H9 (cell line): ENCODE data around the gene BCAS3. TPM values are rescaled to one million over a fixed set of nuclear protein-coding genes. Genes with fewer than 3 reads are reported as not detected.

Experiments
- DNase-seq: peaks from one replicate; pipeline ENCODE4 v3.0.0-alpha.2; 2017
- H2AFZ ChIP-seq: one replicate; pipeline ENCODE4 v1.6.1; 2013; ENCODE audit warnings: mild to moderate bottlenecking, low read length, control low read depth, moderate library complexity
- H2AK5ac ChIP-seq: 2 replicates; pipeline ENCODE4 v1.6.1; 2013; ENCODE audit warnings: low read length, control low read depth, mixed read lengths; ENCODE audit not compliant: insufficient read length
- H2BK120ac ChIP-seq: one replicate; pipeline ENCODE4 v1.6.1; 2013; ENCODE audit warnings: low read depth, mild to moderate bottlenecking, low read length, control low read depth, inconsistent platforms; ENCODE audit not compliant: poor library complexity, severe bottlenecking
- H2BK12ac ChIP-seq: 2 replicates; pipeline ENCODE4 v1.6.1; 2013; ENCODE audit warnings: low read length, control low read depth, mixed read lengths, low read depth; ENCODE audit not compliant: insufficient read length
- H2BK15ac ChIP-seq: 2 replicates; pipeline ENCODE4 v1.6.1; 2013; ENCODE audit warnings: low read depth, low read length, control low read depth
- H2BK20ac ChIP-seq: one replicate; pipeline ENCODE4 v1.6.1; 2013; ENCODE audit warnings: low read depth, mild to moderate bottlenecking, low read length, control low read depth, inconsistent platforms; ENCODE audit not compliant: poor library complexity, severe bottlenecking
- H2BK5ac ChIP-seq: 2 replicates; pipeline ENCODE4 v1.6.1; 2013; ENCODE audit warnings: low read length, control low read depth, mixed read lengths; ENCODE audit not compliant: insufficient read length
- H3K14ac ChIP-seq: 2 replicates; pipeline ENCODE4 v1.6.1; 2013; ENCODE audit warnings: low read length, control low read depth; ENCODE audit not compliant: insufficient read depth
- H3K18ac ChIP-seq: 2 replicates; pipeline ENCODE4 v1.6.1; 2013; ENCODE audit warnings: low read depth, mild to moderate bottlenecking, mixed read lengths, low read length, control low read depth; ENCODE audit not compliant: insufficient read length
- H3K23ac ChIP-seq: 2 replicates; pipeline ENCODE4 v1.6.1; 2013; ENCODE audit warnings: low read length, control low read depth, mixed read lengths, low read depth; ENCODE audit not compliant: insufficient read length
- H3K23me2 ChIP-seq: 2 replicates; pipeline ENCODE4 v1.6.1; 2013; ENCODE audit warnings: low read depth, mild to moderate bottlenecking, mixed read lengths, low read length, control low read depth; ENCODE audit not compliant: insufficient read length, poor library complexity, severe bottlenecking
- H3K27ac ChIP-seq: 2 replicates; pipeline ENCODE4 v1.5.1; 2013; ENCODE audit warnings: low read length, control low read depth, mixed read lengths, low read depth; ENCODE audit not compliant: insufficient read length
- H3K27me3 ChIP-seq: 2 replicates; pipeline ENCODE4 v1.6.1; 2013; ENCODE audit warnings: low read length, control low read depth, inconsistent platforms; ENCODE audit not compliant: insufficient read depth
- H3K4ac ChIP-seq: 2 replicates; pipeline ENCODE4 v1.6.1; 2013; ENCODE audit warnings: low read depth, mild to moderate bottlenecking, control low read depth, inconsistent platforms, low read length, moderate library complexity
- H3K4me1 ChIP-seq: 2 replicates; pipeline ENCODE4 v1.6.1; 2013; ENCODE audit warnings: low read length, control low read depth, inconsistent platforms; ENCODE audit not compliant: insufficient read depth
- H3K4me2 ChIP-seq: 2 replicates; pipeline ENCODE4 v1.6.1; 2013; ENCODE audit warnings: low read length, control low read depth, mixed read lengths; ENCODE audit not compliant: insufficient read length, insufficient read depth
- H3K56ac ChIP-seq: 2 replicates; pipeline ENCODE4 v1.6.1; 2013; ENCODE audit warnings: low read depth, mild to moderate bottlenecking, mixed read lengths, low read length, control low read depth; ENCODE audit not compliant: insufficient read length
- H3K79me1 ChIP-seq: 2 replicates; pipeline ENCODE4 v1.6.1; 2013; ENCODE audit warnings: low read depth, mild to moderate bottlenecking, moderate library complexity, low read length, control low read depth, inconsistent platforms; ENCODE audit not compliant: insufficient read depth, poor library complexity, severe bottlenecking
- H3K79me2 ChIP-seq: 2 replicates; pipeline ENCODE4 v1.6.1; 2013; ENCODE audit warnings: low read length, control low read depth, inconsistent platforms; ENCODE audit not compliant: insufficient read depth
- H3K9ac ChIP-seq: 2 replicates; pipeline ENCODE4 v1.6.1; 2013; ENCODE audit warnings: low read length, control low read depth, mixed read lengths; ENCODE audit not compliant: insufficient read length; ENCODE audit errors: extremely low read depth
- H3K9me3 ChIP-seq: one replicate; pipeline ENCODE4 v1.6.1; 2013; ENCODE audit warnings: low read depth, low read length, inconsistent platforms; ENCODE audit not compliant: control insufficient read depth
- H3T11ph ChIP-seq: one replicate; pipeline ENCODE4 v1.6.1; 2013; ENCODE audit warnings: mild to moderate bottlenecking, low read length, control low read depth, inconsistent platforms
- H4K20me1 ChIP-seq: one replicate; pipeline ENCODE4 v1.6.1; 2013; ENCODE audit not compliant: control insufficient read depth, insufficient read length, insufficient read depth
- H4K5ac ChIP-seq: 2 replicates; pipeline ENCODE4 v1.6.1; 2013; ENCODE audit warnings: low read depth, mild to moderate bottlenecking, mixed read lengths, low read length, control low read depth; ENCODE audit not compliant: insufficient read length
- H4K8ac ChIP-seq: replicated peaks from 2 replicates; pipeline ENCODE4 v1.6.1; 2013; ENCODE audit warnings: low read length, control low read depth, mixed read lengths, low read depth; ENCODE audit not compliant: insufficient read length
- H4K91ac ChIP-seq: 2 replicates; pipeline ENCODE4 v1.6.1; 2013; ENCODE audit warnings: low read depth, mild to moderate bottlenecking, moderate library complexity, mixed read lengths, low read length, control low read depth; ENCODE audit not compliant: insufficient read length
- H3K27ac Mint-ChIP-seq, 3 experiments: 2 replicates in 2 of 3; 3 replicates in 1 of 3; pipeline ENCODE4 v1.8.0; 2020 to 2021; ENCODE audit warnings: mixed read lengths in 3 of 3, mild to moderate bottlenecking in 1 of 3, moderate library complexity in 1 of 3
- H3K27me3 Mint-ChIP-seq: 2 replicates; pipeline ENCODE4 v1.8.0; 2021; ENCODE audit warnings: low read depth, mild to moderate bottlenecking, moderate library complexity, mixed read lengths
- H3K36me3 Mint-ChIP-seq, 3 experiments: 2 replicates in 2 of 3; 3 replicates in 1 of 3; pipeline ENCODE4 v1.8.0; 2020 to 2021; ENCODE audit warnings: low read depth in 3 of 3, mixed read lengths in 3 of 3; ENCODE audit not compliant: insufficient read depth in 1 of 3
- H3K4me1 Mint-ChIP-seq, 2 experiments: 2 replicates each; pipeline ENCODE4 v1.8.0; 2020; ENCODE audit warnings: mixed read lengths in 2 of 2
- H3K4me3 Mint-ChIP-seq, 2 experiments: 2 replicates in 1 of 2; 3 replicates in 1 of 2; pipeline ENCODE4 v1.8.0; 2020 to 2021; ENCODE audit warnings: mild to moderate bottlenecking in 2 of 2, mixed read lengths in 2 of 2, moderate library complexity in 1 of 2
- H3K9me3 Mint-ChIP-seq, 2 experiments: 2 replicates in 1 of 2; 3 replicates in 1 of 2; pipeline ENCODE4 v1.8.0; 2020; ENCODE audit warnings: mild to moderate bottlenecking in 2 of 2, mixed read lengths in 2 of 2, moderate library complexity in 1 of 2
- CTCF ChIP-seq: fragments of 200-600 bp; sonication (generic); conservative IDR thresholded peaks from 3 replicates; pipeline ENCODE4 v1.8.0; 2021; ENCODE audit warnings: antibody characterized with exemption, mild to moderate bottlenecking
- WGBS: extraction: QIAGEN DNeasy Blood & Tissue Kit; methylation state at CpG from one replicate; pipeline ENCODE4 v1.1.7; 2013; ENCODE audit warnings: missing lambda C conversion rate, low lambda C conversion rate, mixed read lengths; ENCODE audit not compliant: insufficient read length; ENCODE audit errors: extremely low coverage; 5-methylcytosine and 5-hydroxymethylcytosine counted together
- total RNA-seq: library from RNA; stranded (reverse); gene quantifications from 2 replicates; pipeline ENCODE4 v1.2.1, GENCODE V29; 2021

BCAS3 gene
- total RNA-seq, 1 experiment from 2014 or later, result 22.4 TPM

- Histone ChIP-seq H2BK120ac (no peak overlapping the region), H2BK15ac (no peak overlapping the region), H3K56ac (no peak overlapping the region), H3K9ac (no peak overlapping the region), H3T11ph (no peak overlapping the region), H4K20me1 (peaks cover 2% of the 10 kb centered on the region), H2BK5ac (no peak overlapping the region), H4K5ac (no peak overlapping the region), H4K8ac (no peak overlapping the region), H3K79me2 (no peaks in the 10 kb centered on the region), H3K27me3 (peaks cover 90% of the 10 kb centered on the region), H3K23me2 (peaks cover 11% of the 10 kb centered on the region), H3K4me2 (no peak overlapping the region), H3K27ac (no peak overlapping the region), H3K14ac (no peak overlapping the region), H3K4ac (no peak overlapping the region), H2AFZ (no peak overlapping the region), H4K91ac (no peak overlapping the region), H3K23ac (no peak overlapping the region), H3K79me1 (no peaks in the 10 kb centered on the region), H2BK20ac (no peak overlapping the region), H3K9me3 (no peaks in the 10 kb centered on the region), H3K18ac (no peak overlapping the region), H3K4me1 (no peaks in the 10 kb centered on the region), H2AK5ac (no peak overlapping the region), H2BK12ac (no peak overlapping the region)
- Mint-ChIP-seq H3K4me1 (peaks cover 28 to 34% of the 10 kb centered on the region in 2 experiments), H3K27me3 (peaks cover 93% of the 10 kb centered on the region), H3K4me3 (peak overlapping the region; percentile 35 to 62; a peak in 2 of 5 replicates), H3K9me3 (peaks cover 0 to 5% of the 10 kb centered on the region in 2 experiments; a peak in 4 of 5 replicates), H3K27ac (no peak overlapping the region), H3K36me3 (no peaks in the 10 kb centered on the region)
- no peak for TF ChIP-seq CTCF
- WGBS, result no CpG with 5 or more reads among the region's 90 CpGs
- DNase-seq, result peak; percentile 64
These were observed 722.5 kb downstream of the BCAS3 start for GRCh38 chr17:61400066-61400716.
